ENCODE data around the gene ARHGEF4.

Gene ARHGEF4

DNA sequence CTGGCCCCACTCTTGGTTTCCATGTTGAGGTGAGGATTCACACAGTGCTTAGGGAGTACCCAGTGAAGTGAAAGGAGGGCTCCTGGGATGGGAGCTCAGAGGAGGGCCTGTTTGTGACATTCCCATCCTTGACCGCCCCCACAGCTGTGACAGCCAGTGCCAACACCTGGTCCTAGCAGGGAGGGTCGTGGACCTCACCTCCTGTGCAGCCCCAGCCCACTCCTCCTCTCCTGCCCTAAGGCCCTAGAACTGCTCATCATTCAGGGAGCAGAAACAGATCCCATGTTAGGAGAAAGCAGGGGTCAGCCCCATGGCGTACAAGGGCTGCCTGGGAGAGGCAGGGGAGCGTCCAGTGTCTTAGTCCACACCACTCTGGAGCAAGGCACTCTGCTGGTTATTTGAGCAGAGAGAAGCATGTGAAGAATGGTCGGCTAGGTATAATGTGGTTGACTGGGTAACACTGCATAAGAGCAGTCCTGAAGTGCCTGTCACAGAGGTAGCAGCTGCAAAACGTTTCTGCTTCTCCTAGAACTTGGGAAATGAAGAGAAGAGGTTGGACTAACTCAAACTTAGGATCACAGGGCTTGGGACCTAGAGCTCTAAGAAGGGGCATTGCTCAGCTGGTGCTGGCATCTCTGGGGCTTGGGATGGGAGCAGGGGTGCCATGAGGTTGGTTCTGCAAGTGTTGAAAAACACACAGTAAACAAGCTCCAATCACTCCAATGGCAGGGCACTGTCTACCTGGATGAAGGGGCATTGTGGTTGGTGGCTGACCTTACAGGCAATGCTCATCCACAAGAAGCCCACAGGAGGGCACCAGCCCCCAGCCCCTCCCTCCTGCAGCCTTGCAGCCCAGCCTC lies 200.9 kb downstream of the ARHGEF4 start:
- DNase-seq (ENCODE audit: low spot score): no peak
- H3K27me3 Mint-ChIP-seq (ENCODE audit: low read depth): peaks cover 60% of the 10 kb centered on the region
- no peak overlapping the region for H3K4me3 Mint-ChIP-seq
- no peak overlapping the region for H3K27ac Mint-ChIP-seq
- peaks cover 15% of the 10 kb centered on the region for H3K4me1 Mint-ChIP-seq (ENCODE audit: low read depth)
- H3K36me3 Mint-ChIP-seq (ENCODE audit: low read depth): peaks cover 4% of the 10 kb centered on the region
- no peaks in the 10 kb centered on the region for H3K9me3 Mint-ChIP-seq

DNA sequence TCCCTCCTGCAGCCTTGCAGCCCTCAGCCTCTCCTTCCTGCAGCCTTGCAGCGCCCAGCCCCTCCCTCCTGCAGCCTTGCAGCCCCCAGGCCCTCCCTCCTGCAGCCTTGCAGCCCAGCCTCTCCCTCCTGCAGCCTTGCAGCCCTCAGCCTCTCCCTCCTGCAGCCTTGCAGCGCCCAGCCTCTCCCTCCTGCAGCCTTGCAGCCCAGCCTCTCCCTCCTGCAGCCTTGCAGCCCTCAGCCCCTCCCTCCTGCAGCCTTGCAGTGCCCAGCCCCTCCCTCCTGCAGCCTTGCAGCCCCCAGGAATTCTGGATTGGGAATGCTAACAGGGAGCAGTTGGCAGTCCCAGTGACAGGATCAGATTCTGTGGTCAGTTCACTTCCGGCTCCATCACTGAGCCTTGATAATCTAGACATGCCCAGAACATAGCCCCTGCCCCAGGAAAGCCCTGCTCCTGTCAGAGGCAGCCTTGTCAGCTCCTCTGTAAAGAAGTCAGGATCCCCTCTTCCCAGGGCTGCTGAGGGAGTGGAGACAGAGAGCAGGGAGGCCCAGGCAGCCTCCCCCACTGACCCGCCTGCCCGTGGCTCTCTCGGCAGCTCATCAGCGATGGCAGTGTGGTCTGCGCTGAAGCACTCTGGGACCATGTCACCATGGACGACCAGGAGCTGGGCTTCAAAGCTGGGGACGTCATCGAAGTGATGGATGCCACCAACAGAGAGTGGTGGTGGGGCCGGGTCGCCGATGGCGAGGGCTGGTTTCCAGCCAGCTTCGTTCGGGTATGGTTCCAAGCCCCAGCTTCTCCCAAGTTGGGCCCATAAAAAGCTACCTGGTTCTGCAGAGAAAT lies 201.8 kb downstream of the ARHGEF4 start:
- Mint-ChIP-seq H3K27ac (no peak overlapping the region), H3K9me3 (no peaks in the 10 kb centered on the region), H3K36me3 (ENCODE audit: low read depth) (peaks cover 4% of the 10 kb centered on the region), H3K4me1 (ENCODE audit: low read depth) (peaks cover 15% of the 10 kb centered on the region), H3K4me3 (no peak overlapping the region), H3K27me3 (ENCODE audit: low read depth) (peaks cover 54% of the 10 kb centered on the region)
- no peak for DNase-seq (ENCODE audit: low spot score)

DNA sequence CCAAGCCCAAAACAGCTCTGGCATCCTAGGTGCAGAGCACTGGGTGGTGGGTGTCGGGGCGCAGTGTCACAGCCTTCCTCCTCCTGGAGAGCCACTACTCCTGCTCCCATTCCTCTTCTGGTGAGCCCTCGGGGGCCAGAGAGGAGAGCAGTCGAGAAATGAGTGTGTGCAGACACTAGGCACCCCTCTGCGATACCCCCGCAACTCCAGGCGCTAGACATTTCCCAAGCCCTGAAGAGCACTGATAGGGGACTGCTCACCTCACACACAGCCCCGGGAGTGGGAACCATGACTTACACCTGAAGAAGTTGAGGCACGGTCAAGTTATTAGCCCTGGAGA lies 202.4 kb downstream of the ARHGEF4 start:
- Mint-ChIP-seq H3K27me3 (ENCODE audit: low read depth) (peaks cover 48% of the 10 kb centered on the region), H3K36me3 (ENCODE audit: low read depth) (peaks cover 4% of the 10 kb centered on the region), H3K9me3 (no peaks in the 10 kb centered on the region), H3K27ac (no peak overlapping the region), H3K4me3 (no peak overlapping the region), H3K4me1 (ENCODE audit: low read depth) (peaks cover 15% of the 10 kb centered on the region)
- no peak for DNase-seq (ENCODE audit: low spot score)

DNA sequence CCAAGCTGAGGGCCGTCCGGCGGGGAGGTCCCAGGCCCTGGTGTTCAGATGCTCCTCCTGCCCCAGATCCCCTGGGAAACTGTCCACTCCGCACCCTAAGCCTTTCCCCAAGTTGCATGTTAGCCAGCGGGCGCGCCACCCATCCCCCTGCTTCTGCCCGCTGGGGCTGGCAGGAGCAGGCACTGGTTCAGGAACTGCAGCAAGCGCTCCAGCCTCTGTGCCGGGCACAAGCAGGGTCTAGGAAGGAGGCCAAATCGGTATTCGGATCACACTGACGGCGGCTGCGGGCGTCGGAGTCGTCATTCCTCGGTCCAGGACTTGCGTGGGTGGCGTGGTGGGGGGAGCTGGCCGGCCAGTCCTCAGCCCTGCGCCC lies 202.8 kb downstream of the ARHGEF4 start:
- Mint-ChIP-seq H3K36me3 (ENCODE audit: low read depth) (peaks cover 4% of the 10 kb centered on the region), H3K27me3 (ENCODE audit: low read depth) (peaks cover 43% of the 10 kb centered on the region), H3K4me1 (ENCODE audit: low read depth) (peaks cover 15% of the 10 kb centered on the region), H3K4me3 (no peak overlapping the region), H3K27ac (no peak overlapping the region), H3K9me3 (no peaks in the 10 kb centered on the region)
- no peak for DNase-seq (ENCODE audit: low spot score)

DNA sequence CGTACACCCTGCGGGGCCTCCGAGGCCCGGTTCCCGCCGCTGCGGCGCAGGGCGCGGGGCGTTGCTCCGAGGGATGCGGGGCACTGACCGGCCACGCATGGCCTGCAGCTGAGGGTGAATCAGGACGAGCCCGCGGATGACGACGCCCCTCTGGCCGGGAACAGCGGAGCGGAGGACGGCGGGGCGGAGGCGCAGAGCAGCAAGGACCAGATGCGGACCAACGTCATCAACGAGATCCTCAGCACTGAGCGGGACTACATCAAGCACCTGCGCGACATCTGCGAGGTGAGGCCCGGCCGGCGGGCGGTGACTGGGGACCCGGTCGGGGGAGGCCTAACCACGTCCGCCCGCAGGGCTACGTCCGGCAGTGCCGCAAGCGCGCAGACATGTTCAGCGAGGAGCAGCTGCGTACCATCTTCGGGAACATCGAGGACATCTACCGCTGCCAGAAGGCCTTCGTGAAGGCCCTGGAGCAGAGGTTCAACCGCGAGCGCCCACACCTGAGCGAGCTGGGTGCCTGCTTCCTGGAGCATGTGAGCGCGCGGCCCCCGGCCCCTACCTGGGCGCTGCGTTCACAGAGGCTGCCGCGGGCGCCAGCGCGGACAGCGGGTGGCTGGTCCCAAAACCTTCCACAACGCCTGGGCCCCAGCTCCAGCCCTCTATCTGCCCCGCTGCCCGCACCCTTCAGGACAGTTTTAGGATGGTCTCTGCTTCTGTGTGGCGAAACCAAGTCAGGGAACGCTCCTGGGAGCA lies 203.4 kb downstream of the ARHGEF4 start:
- peaks cover 15% of the 10 kb centered on the region for H3K4me1 Mint-ChIP-seq (ENCODE audit: low read depth)
- peaks cover 4% of the 10 kb centered on the region for H3K36me3 Mint-ChIP-seq (ENCODE audit: low read depth)
- peaks cover 43% of the 10 kb centered on the region for H3K27me3 Mint-ChIP-seq (ENCODE audit: low read depth)
- no peaks in the 10 kb centered on the region for H3K9me3 Mint-ChIP-seq
- H3K4me3 Mint-ChIP-seq: no peak overlapping the region
- no peak overlapping the region for H3K27ac Mint-ChIP-seq
- no peak for DNase-seq (ENCODE audit: low spot score)

DNA sequence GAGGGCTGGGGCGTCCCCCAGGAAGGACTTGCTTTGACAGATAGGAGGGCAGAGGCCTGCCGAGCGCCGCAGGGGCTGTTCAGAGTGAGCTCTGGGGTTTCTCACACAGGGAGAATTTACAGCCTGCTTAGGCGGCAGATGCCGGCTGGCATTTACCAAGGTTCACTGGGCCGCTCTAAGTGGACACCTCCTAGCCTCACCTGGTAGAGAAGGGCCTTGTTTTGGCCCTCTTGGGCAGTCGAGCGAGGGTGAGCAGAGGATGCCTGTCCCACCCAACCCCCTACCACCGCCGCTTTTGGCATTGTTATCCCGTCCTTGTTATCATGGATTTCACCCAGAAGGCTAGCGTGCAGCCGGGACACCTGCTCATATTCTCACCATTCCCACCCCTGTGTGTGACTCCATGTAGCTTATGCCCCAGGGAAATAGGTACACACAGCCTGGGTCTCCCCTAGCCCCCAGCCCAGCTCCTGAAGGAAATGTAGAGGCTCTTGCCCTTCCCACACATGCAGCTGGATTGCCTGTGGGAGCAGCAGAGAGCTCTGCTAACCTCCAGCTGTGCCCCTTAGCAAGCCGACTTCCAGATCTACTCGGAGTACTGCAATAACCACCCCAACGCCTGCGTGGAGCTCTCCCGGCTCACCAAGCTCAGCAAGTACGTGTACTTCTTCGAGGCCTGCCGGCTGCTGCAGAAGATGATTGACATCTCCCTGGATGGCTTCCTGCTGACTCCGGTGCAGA lies 204.1 kb downstream of the ARHGEF4 start:
- Mint-ChIP-seq H3K4me1 (ENCODE audit: low read depth) (peaks cover 15% of the 10 kb centered on the region), H3K36me3 (ENCODE audit: low read depth) (peaks cover 4% of the 10 kb centered on the region), H3K27ac (no peak overlapping the region), H3K27me3 (ENCODE audit: low read depth) (peaks cover 38% of the 10 kb centered on the region), H3K9me3 (no peaks in the 10 kb centered on the region), H3K4me3 (peak overlapping the region; percentile 75)
- DNase-seq (ENCODE audit: low spot score): no peak

DNA sequence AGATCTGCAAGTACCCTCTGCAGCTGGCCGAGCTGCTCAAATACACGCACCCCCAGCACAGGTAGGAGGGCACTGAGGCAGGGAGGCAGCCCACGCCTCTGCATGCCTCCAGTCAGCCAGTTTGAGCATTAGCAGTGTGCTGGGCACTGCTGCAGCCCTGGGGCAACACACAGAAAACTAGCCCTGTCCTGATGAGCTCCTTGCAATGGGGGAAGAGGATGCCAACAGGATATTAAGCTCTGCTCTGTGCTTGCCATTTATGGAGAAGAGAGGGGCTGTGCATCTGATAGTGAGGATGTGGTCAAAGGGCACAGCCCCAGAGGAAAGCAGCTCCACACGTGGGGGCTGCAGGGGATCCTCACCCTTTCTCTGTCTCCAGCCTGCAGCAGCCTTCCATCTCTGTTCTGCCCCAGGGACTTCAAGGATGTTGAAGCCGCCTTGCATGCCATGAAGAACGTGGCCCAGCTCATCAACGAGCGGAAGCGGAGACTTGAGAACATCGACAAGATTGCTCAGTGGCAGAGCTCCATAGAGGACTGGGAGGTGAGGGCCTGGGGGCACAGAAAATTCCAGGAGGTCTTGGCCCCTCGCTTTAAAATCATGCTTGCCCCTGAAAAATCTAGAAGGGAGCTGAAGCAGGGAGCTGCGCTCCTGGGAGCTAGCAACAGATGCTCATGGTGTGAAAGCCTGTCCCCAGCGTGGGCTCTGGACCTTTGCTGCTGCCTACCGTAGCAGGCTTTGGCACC lies 204.9 kb downstream of the ARHGEF4 start:
- H3K9me3 Mint-ChIP-seq: no peaks in the 10 kb centered on the region
- H3K4me3 Mint-ChIP-seq: peak overlapping the region; percentile 75
- H3K4me1 Mint-ChIP-seq (ENCODE audit: low read depth): peaks cover 15% of the 10 kb centered on the region
- no peak for DNase-seq (ENCODE audit: low spot score)
- peaks cover 4% of the 10 kb centered on the region for H3K36me3 Mint-ChIP-seq (ENCODE audit: low read depth)
- H3K27ac Mint-ChIP-seq: no peak overlapping the region
- peaks cover 31% of the 10 kb centered on the region for H3K27me3 Mint-ChIP-seq (ENCODE audit: low read depth)

DNA sequence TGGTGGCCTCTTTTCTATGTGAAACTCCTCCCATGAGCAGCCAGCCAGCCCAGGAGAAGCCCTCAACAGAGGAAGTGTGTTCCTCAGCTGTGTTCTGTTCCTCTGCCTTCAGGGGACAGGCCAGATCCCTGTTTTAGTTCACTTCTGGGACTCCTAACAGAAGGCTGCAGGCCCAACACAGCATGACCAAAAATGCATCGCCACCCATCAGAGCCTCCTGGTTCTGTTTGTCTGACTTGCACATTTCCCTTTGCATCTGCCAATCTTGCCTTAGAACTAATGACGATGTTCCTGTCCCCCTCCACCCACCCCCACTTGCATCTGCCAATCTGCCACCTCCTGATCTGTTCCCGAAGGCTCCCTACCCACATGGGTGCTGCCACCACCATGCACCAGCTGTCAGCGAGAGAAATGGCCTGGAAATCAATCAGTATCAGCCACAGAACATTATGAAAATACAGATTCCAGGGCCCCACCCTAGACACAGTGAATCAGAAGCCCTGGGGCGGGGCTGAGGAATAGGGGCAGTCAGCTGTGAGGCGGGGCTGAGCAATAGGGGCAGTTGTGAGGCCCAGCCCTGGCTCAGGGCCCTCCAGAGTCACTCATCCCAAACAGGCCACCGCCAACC lies 205.5 kb downstream of the ARHGEF4 start:
- Mint-ChIP-seq H3K4me1 (ENCODE audit: low read depth) (peaks cover 15% of the 10 kb centered on the region), H3K27me3 (ENCODE audit: low read depth) (peaks cover 26% of the 10 kb centered on the region), H3K4me3 (no peak overlapping the region), H3K9me3 (no peaks in the 10 kb centered on the region), H3K36me3 (ENCODE audit: low read depth) (peaks cover 7% of the 10 kb centered on the region), H3K27ac (no peak overlapping the region)
- no peak for DNase-seq (ENCODE audit: low spot score)

DNA sequence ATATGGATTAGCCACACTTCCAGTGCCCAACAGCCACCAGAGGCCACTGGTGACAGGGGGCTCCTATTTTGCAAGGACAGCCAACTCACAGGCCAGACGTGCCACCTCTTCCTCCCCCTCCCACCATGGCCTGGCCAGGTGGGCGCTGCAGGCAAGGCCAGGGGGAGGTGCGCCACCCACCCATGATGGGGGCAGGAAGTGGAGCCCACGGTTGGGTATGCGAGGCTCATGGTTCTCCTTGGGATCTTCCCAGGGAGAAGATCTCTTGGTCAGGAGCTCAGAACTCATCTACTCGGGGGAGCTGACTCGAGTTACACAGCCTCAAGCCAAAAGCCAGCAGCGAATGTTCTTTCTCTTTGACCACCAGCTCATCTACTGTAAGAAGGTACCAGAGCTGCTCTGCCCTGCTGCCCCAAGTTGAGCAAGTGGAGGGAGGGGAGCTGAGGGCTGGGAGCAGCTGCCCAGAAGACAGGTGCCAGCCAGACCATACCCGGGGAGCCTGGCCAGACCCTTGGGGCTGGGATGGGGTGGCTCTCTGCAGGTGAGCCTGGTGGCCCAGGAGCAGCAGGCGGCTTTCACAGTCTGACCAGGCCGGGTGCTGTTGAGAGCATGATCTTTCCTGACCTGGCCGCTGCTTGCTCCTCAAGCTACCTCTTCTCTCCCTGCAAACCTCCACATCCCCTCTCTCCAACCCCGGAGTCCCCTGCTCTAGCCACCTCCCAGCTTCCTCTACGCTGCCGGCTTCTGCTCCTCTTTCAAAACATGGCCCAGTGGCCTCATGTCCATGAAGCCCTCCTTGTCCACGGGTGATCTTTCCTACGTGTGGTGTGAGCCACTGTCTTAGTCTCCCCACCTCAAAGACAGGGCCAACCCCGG lies 206.7 kb downstream of the ARHGEF4 start:
- H3K36me3 Mint-ChIP-seq (ENCODE audit: low read depth): peaks cover 11% of the 10 kb centered on the region
- H3K4me3 Mint-ChIP-seq: no peak overlapping the region
- peaks cover 15% of the 10 kb centered on the region for H3K4me1 Mint-ChIP-seq (ENCODE audit: low read depth)
- no peaks in the 10 kb centered on the region for H3K9me3 Mint-ChIP-seq
- H3K27ac Mint-ChIP-seq: no peak overlapping the region
- H3K27me3 Mint-ChIP-seq (ENCODE audit: low read depth): peaks cover 16% of the 10 kb centered on the region
- no peak for DNase-seq (ENCODE audit: low spot score)

DNA sequence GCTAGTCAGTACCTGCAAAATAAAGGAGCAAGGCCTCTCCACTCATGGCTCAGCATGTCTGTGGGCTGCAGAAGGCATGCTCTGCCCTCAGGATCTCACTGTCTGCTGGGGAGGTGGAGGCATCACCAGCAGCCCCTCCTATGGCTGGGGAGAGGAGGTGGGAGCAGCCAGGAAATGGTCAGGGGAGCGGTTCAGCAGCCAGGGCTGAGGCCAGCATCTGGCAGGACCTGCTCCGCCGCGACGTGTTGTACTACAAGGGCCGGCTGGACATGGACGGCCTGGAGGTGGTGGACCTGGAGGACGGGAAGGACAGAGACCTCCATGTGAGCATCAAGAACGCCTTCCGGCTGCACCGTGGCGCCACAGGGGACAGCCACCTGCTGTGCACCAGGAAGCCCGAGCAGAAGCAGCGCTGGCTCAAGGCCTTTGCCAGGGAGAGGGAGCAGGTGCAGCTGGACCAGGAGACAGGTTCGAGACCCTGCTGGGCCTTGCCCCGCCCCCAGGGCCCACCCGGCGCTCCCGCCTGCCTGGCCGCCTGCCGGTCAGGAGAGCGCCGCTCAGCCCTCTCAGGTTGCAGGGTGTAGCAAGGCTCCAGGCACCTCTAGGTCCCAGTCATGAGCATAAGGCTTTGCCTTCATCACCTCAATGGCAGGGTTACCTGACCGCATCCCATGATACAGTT lies 207.5 kb downstream of the ARHGEF4 start:
- DNase-seq (ENCODE audit: low spot score): no peak
- peaks cover 15% of the 10 kb centered on the region for H3K4me1 Mint-ChIP-seq (ENCODE audit: low read depth)
- H3K27ac Mint-ChIP-seq: no peak overlapping the region
- H3K36me3 Mint-ChIP-seq (ENCODE audit: low read depth): peaks cover 14% of the 10 kb centered on the region
- H3K9me3 Mint-ChIP-seq: no peaks in the 10 kb centered on the region
- H3K4me3 Mint-ChIP-seq: no peak overlapping the region
- H3K27me3 Mint-ChIP-seq (ENCODE audit: low read depth): peaks cover 9% of the 10 kb centered on the region

DNA sequence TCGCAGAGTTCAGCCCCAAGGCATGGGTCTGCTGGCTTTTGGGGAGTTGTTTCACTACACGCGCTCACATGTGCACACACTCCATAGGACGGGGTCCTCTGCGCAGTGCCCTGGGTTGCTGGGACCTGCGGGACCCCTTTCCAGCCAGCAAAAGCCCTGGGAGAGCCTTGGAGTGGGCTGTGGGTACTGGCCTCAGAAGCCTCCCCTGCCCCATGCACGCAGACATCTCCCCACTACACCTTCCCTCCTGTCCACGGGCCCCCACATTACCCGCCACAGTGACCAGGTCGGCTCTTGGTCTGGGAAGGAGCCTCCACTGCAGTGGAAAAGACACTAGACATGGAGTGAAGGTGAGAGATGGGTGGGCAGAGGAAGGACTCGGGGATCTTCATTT lies 208.0 kb downstream of the ARHGEF4 start:
- Mint-ChIP-seq H3K27me3 (ENCODE audit: low read depth) (peaks cover 5% of the 10 kb centered on the region), H3K4me3 (no peak overlapping the region), H3K27ac (no peak overlapping the region), H3K36me3 (ENCODE audit: low read depth) (peaks cover 17% of the 10 kb centered on the region), H3K4me1 (ENCODE audit: low read depth) (peaks cover 15% of the 10 kb centered on the region), H3K9me3 (no peaks in the 10 kb centered on the region)
- no peak for DNase-seq (ENCODE audit: low spot score)
